Parathyroid adenoma (tissue), 2 donors: Measurements from ENCODE around the gene TOMM6.

Source experiments
- H2AFZ ChIP-seq: fragments of 300-600 bp; sonication (generic); one replicate; pipeline ENCODE4 v1.7.0; 2017; ENCODE audit warnings: antibody characterized with exemption, mild to moderate bottlenecking
- H3K27ac ChIP-seq: fragments of 300-600 bp; sonication (generic); one replicate; pipeline ENCODE4 v1.7.0; 2017
- H3K27me3 ChIP-seq: fragments of 300-600 bp; sonication (generic); one replicate; pipeline ENCODE4 v1.7.0; 2017; ENCODE audit warnings: low read length; ENCODE audit not compliant: control insufficient read depth, insufficient read depth
- H3K36me3 ChIP-seq: fragments of 300-600 bp; sonication (generic); one replicate; pipeline ENCODE4 v1.7.0; 2017; ENCODE audit warnings: low read length; ENCODE audit not compliant: control insufficient read depth, insufficient read depth
- H3K4me1 ChIP-seq: fragments of 300-600 bp; sonication (generic); one replicate; pipeline ENCODE4 v1.7.0; 2017; ENCODE audit warnings: control low read depth
- H3K4me2 ChIP-seq: fragments of 300-600 bp; sonication (generic); one replicate; pipeline ENCODE4 v1.7.0; 2017; ENCODE audit warnings: low read length
- H3K4me3 ChIP-seq: fragments of 300-600 bp; sonication (generic); one replicate; pipeline ENCODE4 v1.7.0; 2017; ENCODE audit warnings: low read depth, low read length
- H3K79me2 ChIP-seq: fragments of 300-600 bp; sonication (generic); one replicate; pipeline ENCODE4 v1.7.0; 2017; ENCODE audit warnings: control low read depth
- H3K9ac ChIP-seq: fragments of 300-600 bp; sonication (generic); one replicate; pipeline ENCODE4 v1.7.0; 2017; ENCODE audit warnings: mild to moderate bottlenecking
- H3K9me3 ChIP-seq: fragments of 300-600 bp; sonication (generic); one replicate; pipeline ENCODE4 v1.7.0; 2017; ENCODE audit warnings: low read length; ENCODE audit not compliant: control insufficient read depth
- TF ChIP-seq, protein P1 (sequence below): fragments of 300-600 bp; sonication (generic); IDR thresholded peaks from one replicate; pipeline ENCODE4 v1.7.0; 2017; ENCODE audit warnings: antibody characterized with exemption, mild to moderate bottlenecking
- donor health status: primary hyperparathyroidism.

Gene TOMM6

DNA sequence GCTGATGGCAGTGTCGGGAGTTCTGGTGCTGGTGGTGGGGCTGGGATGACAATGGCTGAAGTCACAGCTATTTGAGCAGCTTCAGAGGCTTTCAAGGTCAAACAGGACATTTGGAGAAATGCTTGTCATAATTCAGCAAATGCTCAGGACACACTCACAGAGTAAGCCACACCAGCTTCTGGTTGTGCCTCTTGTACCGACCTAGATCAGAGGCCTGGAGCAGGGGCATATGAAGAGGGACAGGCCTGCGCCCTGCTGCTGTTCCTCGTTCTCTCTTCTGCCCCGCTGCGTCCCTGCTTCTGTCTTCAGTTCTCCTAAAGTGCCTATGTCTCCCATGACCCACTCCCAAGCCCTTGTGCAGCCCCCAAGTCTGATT, 39.4 kb upstream of the TOMM6 start:
- Histone ChIP-seq H3K9me3 (no peaks in the 10 kb centered on the region), H3K27ac (no peak overlapping the region)
- TF ChIP-seq, protein P1, sequence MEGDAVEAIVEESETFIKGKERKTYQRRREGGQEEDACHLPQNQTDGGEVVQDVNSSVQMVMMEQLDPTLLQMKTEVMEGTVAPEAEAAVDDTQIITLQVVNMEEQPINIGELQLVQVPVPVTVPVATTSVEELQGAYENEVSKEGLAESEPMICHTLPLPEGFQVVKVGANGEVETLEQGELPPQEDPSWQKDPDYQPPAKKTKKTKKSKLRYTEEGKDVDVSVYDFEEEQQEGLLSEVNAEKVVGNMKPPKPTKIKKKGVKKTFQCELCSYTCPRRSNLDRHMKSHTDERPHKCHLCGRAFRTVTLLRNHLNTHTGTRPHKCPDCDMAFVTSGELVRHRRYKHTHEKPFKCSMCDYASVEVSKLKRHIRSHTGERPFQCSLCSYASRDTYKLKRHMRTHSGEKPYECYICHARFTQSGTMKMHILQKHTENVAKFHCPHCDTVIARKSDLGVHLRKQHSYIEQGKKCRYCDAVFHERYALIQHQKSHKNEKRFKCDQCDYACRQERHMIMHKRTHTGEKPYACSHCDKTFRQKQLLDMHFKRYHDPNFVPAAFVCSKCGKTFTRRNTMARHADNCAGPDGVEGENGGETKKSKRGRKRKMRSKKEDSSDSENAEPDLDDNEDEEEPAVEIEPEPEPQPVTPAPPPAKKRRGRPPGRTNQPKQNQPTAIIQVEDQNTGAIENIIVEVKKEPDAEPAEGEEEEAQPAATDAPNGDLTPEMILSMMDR: no peak

DNA sequence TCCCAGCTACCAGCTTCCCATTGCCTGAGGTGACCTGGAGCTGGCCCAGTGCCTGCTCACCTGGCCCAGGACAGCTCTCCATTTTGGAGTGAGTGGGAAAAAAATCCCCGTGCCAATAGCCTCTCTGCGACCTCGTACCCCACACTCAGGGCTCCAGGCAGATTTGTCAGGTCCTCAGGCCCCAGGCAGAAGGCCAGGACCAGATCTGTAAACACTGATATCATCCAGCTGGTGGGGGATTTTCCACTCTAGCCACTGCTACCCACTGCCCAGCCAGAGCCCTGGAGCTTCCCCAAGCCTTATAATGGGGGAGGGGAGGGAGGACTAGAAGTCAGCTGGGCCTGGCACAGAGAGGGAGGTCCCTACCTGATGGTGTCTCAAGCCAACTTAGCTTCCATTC, 39.0 kb upstream of the TOMM6 start:
- Histone ChIP-seq H3K36me3 (no peaks in the 10 kb centered on the region), H2AFZ (no peak overlapping the region), H3K27ac (no peak overlapping the region), H3K9me3 (no peaks in the 10 kb centered on the region), H3K27me3 (no peaks in the 10 kb centered on the region), H3K4me3 (no peak overlapping the region), H3K79me2 (no peaks in the 10 kb centered on the region), H3K4me2 (no peak overlapping the region), H3K9ac (no peak overlapping the region), H3K4me1 (peaks cover 5% of the 10 kb centered on the region)
- TF ChIP-seq, protein P1: no peak

More for the DNA sequence above, 39.4 kb upstream of the TOMM6 start:
- no peak overlapping the region for H3K4me2 ChIP-seq
- H3K4me3 ChIP-seq: no peak overlapping the region
- no peaks in the 10 kb centered on the region for H3K27me3 ChIP-seq
- no peak overlapping the region for H2AFZ ChIP-seq
- no peaks in the 10 kb centered on the region for H3K36me3 ChIP-seq
- peaks cover 5% of the 10 kb centered on the region for H3K4me1 ChIP-seq
- no peaks in the 10 kb centered on the region for H3K79me2 ChIP-seq
- H3K9ac ChIP-seq: no peak overlapping the region

DNA sequence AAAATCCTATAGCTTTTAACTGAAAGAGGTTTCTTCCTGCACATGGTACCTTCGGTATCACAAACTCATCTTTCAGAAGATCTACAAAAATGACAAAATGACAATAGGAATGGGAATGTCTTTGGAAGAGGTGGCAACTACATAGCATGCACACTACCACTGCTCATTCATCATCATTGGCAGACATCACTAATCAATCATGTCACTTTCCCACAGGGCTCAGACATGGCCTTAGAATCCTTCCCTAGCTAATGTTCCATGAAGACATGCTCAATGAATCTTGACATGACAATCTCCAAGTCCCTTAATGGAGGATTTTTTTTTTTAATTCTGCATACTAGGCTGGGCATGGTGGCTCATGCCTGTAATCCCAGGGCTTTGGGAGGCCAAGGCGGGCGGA, 37.1 kb upstream of the TOMM6 start:
- TF ChIP-seq, protein P1: no peak
- Histone ChIP-seq H3K9me3 (no peaks in the 10 kb centered on the region), H3K27ac (no peak overlapping the region), H3K9ac (no peak overlapping the region), H2AFZ (no peak overlapping the region), H3K27me3 (no peaks in the 10 kb centered on the region), H3K4me2 (no peak overlapping the region), H3K36me3 (no peaks in the 10 kb centered on the region), H3K4me1 (peaks cover 5% of the 10 kb centered on the region), H3K4me3 (no peak overlapping the region), H3K79me2 (no peaks in the 10 kb centered on the region)

DNA sequence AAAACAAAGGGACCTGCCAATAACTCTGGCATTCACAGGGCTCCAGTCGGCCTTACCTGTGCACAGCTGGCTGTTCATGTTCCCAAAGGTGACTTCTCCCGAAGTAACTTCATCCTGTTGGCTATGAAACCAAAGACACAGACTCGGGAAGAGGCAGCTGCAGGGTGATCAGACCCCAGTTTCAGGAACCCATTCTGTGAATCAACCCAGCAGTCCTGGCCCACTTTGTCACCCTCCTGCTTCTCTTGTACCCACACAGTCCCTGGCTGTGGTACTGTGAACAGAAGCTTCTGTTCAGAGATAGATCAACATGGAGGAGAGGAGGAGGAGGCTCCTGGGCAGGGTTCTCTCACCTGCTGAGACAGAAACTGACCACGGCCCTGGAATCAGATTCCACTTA, 31.6 kb upstream of the TOMM6 start:
- Histone ChIP-seq H3K27me3 (no peaks in the 10 kb centered on the region), H3K79me2 (no peaks in the 10 kb centered on the region), H3K4me3 (no peak overlapping the region), H3K27ac (no peak overlapping the region), H3K9me3 (no peaks in the 10 kb centered on the region), H3K36me3 (no peaks in the 10 kb centered on the region), H2AFZ (no peak overlapping the region), H3K4me1 (no peaks in the 10 kb centered on the region), H3K4me2 (no peak overlapping the region), H3K9ac (no peak overlapping the region)
- TF ChIP-seq, protein P1: no peak

DNA sequence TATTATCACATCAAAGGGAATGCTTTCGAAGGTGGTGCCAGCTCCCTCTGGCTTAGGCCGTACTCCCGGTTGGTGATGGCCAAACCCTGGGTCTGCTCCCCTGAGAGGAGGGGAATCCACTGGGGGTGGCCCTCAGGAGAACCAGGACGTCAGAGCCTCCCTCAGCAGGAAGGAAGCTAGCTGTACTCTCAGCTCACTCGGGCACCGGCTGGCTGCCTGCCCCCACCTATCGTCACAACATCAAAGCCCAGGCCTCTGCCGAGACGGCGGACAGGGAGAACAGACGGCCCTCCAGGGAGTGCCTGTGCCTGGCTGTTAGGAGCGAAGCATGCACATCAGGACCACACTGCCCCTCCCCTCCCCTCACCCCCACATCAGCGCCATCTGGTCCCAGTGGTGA, 31.1 kb upstream of the TOMM6 start:
- Histone ChIP-seq H3K79me2 (no peaks in the 10 kb centered on the region), H3K9me3 (no peaks in the 10 kb centered on the region), H3K4me1 (no peaks in the 10 kb centered on the region), H3K27ac (no peak overlapping the region), H3K4me2 (no peak overlapping the region), H3K4me3 (no peak overlapping the region), H2AFZ (no peak overlapping the region), H3K27me3 (no peaks in the 10 kb centered on the region), H3K9ac (no peak overlapping the region), H3K36me3 (no peaks in the 10 kb centered on the region)
- TF ChIP-seq, protein P1: no peak
